Endothelial cell of umbilical vein (primary cell): ENCODE results near the gene PCNT.

Experiments
- EZH2 ChIP-seq: IDR thresholded peaks from 2 replicates; pipeline ENCODE4 v1.6.1; 2012; ENCODE audit warnings: borderline replicate concordance, low read depth, mild to moderate bottlenecking, moderate library complexity, low read length, inconsistent platforms; ENCODE audit not compliant: severe bottlenecking
- FOS ChIP-seq: IDR thresholded peaks from 2 replicates; pipeline ENCODE4 v1.6.1; 2011; ENCODE audit warnings: mild to moderate bottlenecking, low read length, moderate library complexity, borderline replicate concordance; ENCODE audit not compliant: insufficient read depth
- MYC ChIP-seq: IDR thresholded peaks from one replicate; pipeline ENCODE4 v1.6.1; 2011; ENCODE audit warnings: mild to moderate bottlenecking, low read depth, low read length
- POLR2A ChIP-seq: IDR thresholded peaks from 2 replicates; pipeline ENCODE4 v1.6.1; 2012; ENCODE audit warnings: low read depth, mild to moderate bottlenecking, control low read depth, low read length
- POLR2AphosphoS5 ChIP-seq: IDR thresholded peaks from 2 replicates; pipeline ENCODE4 v1.6.1; 2012; ENCODE audit warnings: low read depth, mild to moderate bottlenecking, control low read depth, low read length, moderate library complexity; ENCODE audit not compliant: insufficient read depth
- TF ChIP-seq, protein P1 (sequence below), 2 donors: IDR thresholded peaks; 1 replicate in 1 of 2; 2 replicates in 1 of 2; pipeline ENCODE4 v1.5.1; 2011; ENCODE audit warnings: low read length in 2 of 2, mild to moderate bottlenecking in 2 of 2, moderate library complexity in 2 of 2, control low read depth in 1 of 2, inconsistent platforms in 1 of 2, low read depth in 1 of 2; ENCODE audit not compliant: insufficient read depth in 1 of 2; ENCODE audit errors: extremely low read depth in 1 of 2
- TF ChIP-seq, protein P2 (sequence below): IDR thresholded peaks from 2 replicates; pipeline ENCODE4 v1.6.1; 2011; ENCODE audit not compliant: insufficient read depth, insufficient read length

- TF ChIP-seq POLR2AphosphoS5 (no peak), MYC (no peak), EZH2 (no peak), POLR2A (no peak), FOS (no peak)
- TF ChIP-seq, protein P1, sequence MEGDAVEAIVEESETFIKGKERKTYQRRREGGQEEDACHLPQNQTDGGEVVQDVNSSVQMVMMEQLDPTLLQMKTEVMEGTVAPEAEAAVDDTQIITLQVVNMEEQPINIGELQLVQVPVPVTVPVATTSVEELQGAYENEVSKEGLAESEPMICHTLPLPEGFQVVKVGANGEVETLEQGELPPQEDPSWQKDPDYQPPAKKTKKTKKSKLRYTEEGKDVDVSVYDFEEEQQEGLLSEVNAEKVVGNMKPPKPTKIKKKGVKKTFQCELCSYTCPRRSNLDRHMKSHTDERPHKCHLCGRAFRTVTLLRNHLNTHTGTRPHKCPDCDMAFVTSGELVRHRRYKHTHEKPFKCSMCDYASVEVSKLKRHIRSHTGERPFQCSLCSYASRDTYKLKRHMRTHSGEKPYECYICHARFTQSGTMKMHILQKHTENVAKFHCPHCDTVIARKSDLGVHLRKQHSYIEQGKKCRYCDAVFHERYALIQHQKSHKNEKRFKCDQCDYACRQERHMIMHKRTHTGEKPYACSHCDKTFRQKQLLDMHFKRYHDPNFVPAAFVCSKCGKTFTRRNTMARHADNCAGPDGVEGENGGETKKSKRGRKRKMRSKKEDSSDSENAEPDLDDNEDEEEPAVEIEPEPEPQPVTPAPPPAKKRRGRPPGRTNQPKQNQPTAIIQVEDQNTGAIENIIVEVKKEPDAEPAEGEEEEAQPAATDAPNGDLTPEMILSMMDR (IDR thresholded peaks at IDR 0.05; ENCODE audit: extremely low read depth in 1 of 2, insufficient read depth in 1 of 2, low read depth in 1 of 2, low read length in 2 of 2): no peak
- TF ChIP-seq, protein P2, sequence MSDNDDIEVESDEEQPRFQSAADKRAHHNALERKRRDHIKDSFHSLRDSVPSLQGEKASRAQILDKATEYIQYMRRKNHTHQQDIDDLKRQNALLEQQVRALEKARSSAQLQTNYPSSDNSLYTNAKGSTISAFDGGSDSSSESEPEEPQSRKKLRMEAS: no peak
Measured at GRCh38 chr21:46427516-46427915, 103.6 kb downstream of the PCNT start.
